Measurements from ENCODE around the gene WRNIP1. TPM values are rescaled to one million over a fixed set of nuclear protein-coding genes. Genes with fewer than 3 reads are reported as not detected.
A peak's percentile ranks its signal among the peaks of the same experiment; 100 is the strongest.

The WRNIP1 gene
- total and polyA plus RNA-seq, 10 of the 15 experiments (the other 5 are each of a cell fraction or from before 2014, with no cell fraction given): 9.3 to 30.5 (median 24.3) TPM

DNA sequence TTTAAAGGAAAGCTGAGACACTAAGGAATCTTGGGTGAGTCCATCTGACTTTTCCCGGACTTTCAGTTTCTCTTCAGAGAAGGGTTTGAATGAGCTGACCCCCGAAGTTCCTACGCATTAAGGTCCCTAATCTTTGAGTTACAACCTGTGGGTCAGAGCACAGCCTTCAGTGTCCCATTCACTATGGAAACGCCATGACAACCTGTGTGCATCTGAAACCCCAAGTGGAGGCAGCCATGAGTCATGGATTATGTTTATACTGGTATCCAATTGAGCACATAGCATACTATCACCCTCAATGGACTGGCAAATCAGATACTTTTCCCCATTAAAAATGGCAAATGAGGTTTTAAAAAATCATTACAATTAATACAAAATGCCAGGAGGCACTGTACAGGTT is 25.9 kb upstream of the WRNIP1 start:
- FAIRE-seq: no peak
- peak; percentile 54; the same call in 2 of the 3 replicates for ATAC-seq

More for the DNA sequence above, 25.9 kb upstream of the WRNIP1 start:
- no peaks in the 10 kb centered on the region for H4K20me1 ChIP-seq (ENCODE audit: control insufficient read depth, insufficient read depth)
- H3K27ac ChIP-seq (ENCODE audit: control insufficient read depth, insufficient read depth): no peak overlapping the region
- no peaks in the 10 kb centered on the region for H3K36me3 ChIP-seq (ENCODE audit: control insufficient read depth in 2 of 2, insufficient read depth in 2 of 2, low read length in 1 of 2)
- no peak overlapping the region for H3K4me2 ChIP-seq (ENCODE audit: control insufficient read depth, insufficient read depth)
- no peak overlapping the region for H3K4me3 ChIP-seq
- H3K4me1 ChIP-seq (ENCODE audit: control insufficient read depth, insufficient read depth, low read length): 0 out of 2 replicates have a peak, but pooled peaks cover 2% of the 10 kb centered on the region
- in situ Hi-C loops (cut with MboI): no loop called here
- peaks cover 3 to 6% of the 10 kb centered on the region in 2 experiments; a peak in 2 of 4 replicates for H3K27me3 ChIP-seq (replicated peaks in 1 of 2; ENCODE audit: control insufficient read depth in 2 of 2, insufficient read depth in 2 of 2, low read length in 1 of 2)
- no peak overlapping the region for H2AFZ ChIP-seq (ENCODE audit: control insufficient read depth, low read depth, low read length)
- POLR2A ChIA-PET: no interaction called here
- BruUV-seq (replicated peaks): no TSS peak
- TF ChIP-seq CEBPB (IDR thresholded peaks at IDR 0.05; ENCODE audit: borderline replicate concordance in 1 of 2, low read depth in 2 of 2, low read length in 2 of 2): no peak
- TF ChIP-seq, protein P1, sequence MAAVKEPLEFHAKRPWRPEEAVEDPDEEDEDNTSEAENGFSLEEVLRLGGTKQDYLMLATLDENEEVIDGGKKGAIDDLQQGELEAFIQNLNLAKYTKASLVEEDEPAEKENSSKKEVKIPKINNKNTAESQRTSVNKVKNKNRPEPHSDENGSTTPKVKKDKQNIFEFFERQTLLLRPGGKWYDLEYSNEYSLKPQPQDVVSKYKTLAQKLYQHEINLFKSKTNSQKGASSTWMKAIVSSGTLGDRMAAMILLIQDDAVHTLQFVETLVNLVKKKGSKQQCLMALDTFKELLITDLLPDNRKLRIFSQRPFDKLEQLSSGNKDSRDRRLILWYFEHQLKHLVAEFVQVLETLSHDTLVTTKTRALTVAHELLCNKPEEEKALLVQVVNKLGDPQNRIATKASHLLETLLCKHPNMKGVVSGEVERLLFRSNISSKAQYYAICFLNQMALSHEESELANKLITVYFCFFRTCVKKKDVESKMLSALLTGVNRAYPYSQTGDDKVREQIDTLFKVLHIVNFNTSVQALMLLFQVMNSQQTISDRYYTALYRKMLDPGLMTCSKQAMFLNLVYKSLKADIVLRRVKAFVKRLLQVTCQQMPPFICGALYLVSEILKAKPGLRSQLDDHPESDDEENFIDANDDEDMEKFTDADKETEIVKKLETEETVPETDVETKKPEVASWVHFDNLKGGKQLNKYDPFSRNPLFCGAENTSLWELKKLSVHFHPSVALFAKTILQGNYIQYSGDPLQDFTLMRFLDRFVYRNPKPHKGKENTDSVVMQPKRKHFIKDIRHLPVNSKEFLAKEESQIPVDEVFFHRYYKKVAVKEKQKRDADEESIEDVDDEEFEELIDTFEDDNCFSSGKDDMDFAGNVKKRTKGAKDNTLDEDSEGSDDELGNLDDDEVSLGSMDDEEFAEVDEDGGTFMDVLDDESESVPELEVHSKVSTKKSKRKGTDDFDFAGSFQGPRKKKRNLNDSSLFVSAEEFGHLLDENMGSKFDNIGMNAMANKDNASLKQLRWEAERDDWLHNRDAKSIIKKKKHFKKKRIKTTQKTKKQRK (IDR thresholded peaks at IDR 0.05; ENCODE audit: low read depth, low read length): no peak
- no peak for TF ChIP-seq BHLHE40 (IDR thresholded peaks at IDR 0.05; ENCODE audit: borderline replicate concordance in 1 of 2, low read depth in 2 of 2, low read length in 1 of 2)
- no peak for TF ChIP-seq TCF12 (IDR thresholded peaks at IDR 0.05; ENCODE audit: low read depth, low read length)
- no peak for TF ChIP-seq IKZF1 (conservative IDR thresholded peaks at IDR 0.05)
- TF ChIP-seq JUNB (IDR thresholded peaks at IDR 0.05): no peak
- no peak for TF ChIP-seq SUPT20H (IDR thresholded peaks at IDR 0.05; ENCODE audit: borderline replicate concordance, control insufficient read depth, low read depth, low read length)
- no peak for TF ChIP-seq CBFB (IDR thresholded peaks at IDR 0.05; ENCODE audit: low read depth)
- no peak for TF ChIP-seq CHD2 (IDR thresholded peaks at IDR 0.05; ENCODE audit: borderline replicate concordance, low read depth, low read length)
- no peak for TF ChIP-seq NRF1 (conservative IDR thresholded peaks at IDR 0.05; ENCODE audit: low read depth, low read length)
- TF ChIP-seq FOXK2 (IDR thresholded peaks at IDR 0.05): no peak
- TF ChIP-seq CHD1 (IDR thresholded peaks at IDR 0.05; ENCODE audit: low read depth, low read length): no peak
- no peak for TF ChIP-seq BRCA1 (IDR thresholded peaks at IDR 0.05; ENCODE audit: low read depth, low read length)
- TF ChIP-seq, protein P2, sequence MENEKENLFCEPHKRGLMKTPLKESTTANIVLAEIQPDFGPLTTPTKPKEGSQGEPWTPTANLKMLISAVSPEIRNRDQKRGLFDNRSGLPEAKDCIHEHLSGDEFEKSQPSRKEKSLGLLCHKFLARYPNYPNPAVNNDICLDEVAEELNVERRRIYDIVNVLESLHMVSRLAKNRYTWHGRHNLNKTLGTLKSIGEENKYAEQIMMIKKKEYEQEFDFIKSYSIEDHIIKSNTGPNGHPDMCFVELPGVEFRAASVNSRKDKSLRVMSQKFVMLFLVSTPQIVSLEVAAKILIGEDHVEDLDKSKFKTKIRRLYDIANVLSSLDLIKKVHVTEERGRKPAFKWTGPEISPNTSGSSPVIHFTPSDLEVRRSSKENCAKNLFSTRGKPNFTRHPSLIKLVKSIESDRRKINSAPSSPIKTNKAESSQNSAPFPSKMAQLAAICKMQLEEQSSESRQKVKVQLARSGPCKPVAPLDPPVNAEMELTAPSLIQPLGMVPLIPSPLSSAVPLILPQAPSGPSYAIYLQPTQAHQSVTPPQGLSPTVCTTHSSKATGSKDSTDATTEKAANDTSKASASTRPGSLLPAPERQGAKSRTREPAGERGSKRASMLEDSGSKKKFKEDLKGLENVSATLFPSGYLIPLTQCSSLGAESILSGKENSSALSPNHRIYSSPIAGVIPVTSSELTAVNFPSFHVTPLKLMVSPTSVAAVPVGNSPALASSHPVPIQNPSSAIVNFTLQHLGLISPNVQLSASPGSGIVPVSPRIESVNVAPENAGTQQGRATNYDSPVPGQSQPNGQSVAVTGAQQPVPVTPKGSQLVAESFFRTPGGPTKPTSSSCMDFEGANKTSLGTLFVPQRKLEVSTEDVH (IDR thresholded peaks at IDR 0.05; ENCODE audit: low read depth, partially characterized antibody): no peak
- no peak for TF ChIP-seq RAD51 (IDR thresholded peaks at IDR 0.05)
- TF ChIP-seq RCOR1 (conservative IDR thresholded peaks at IDR 0.05; ENCODE audit: low read depth, low read length): no peak
- no peak for TF ChIP-seq ZSCAN29 (IDR thresholded peaks at IDR 0.05)
- no peak for TF ChIP-seq CBX3 (IDR thresholded peaks at IDR 0.05; ENCODE audit: borderline replicate concordance, low read depth)
- no peak for TF ChIP-seq ZNF24 (IDR thresholded peaks at IDR 0.05)
- RAD21 ChIA-PET (ENCODE audit: unreplicated experiment): interaction anchor here (1.4 to 1.6 kb wide), 2 partner anchors 29 to 107 kb away, joined by 4 to 8 read pairs; no protein-coding TSS in a partner anchor
- no peaks in the 10 kb centered on the region for H3K9me3 ChIP-seq (replicated peaks; ENCODE audit: control insufficient read depth, insufficient read depth, low read length)
- SMC1A ChIA-PET (ENCODE audit: uncharacterized antibody, unreplicated experiment): interaction anchor here (1.3 to 3.2 kb wide), 4 partner anchors 11 to 250 kb away, joined by 3 to 30 read pairs (median 12); partner anchors contain the start of gene MYLK4
- intact Hi-C loops (cut with micrococcal nuclease; ENCODE audit: unreplicated experiment): no loop called here
- H3K9ac ChIP-seq (ENCODE audit: control insufficient read depth, insufficient read depth, low read length): no peak overlapping the region
- no peak for DNase-seq (ENCODE audit: low read depth, low spot score)
- no peaks in the 10 kb centered on the region for H3K79me2 ChIP-seq (ENCODE audit: control insufficient read depth, insufficient read depth, low read length)
- CTCF ChIA-PET: interaction anchor here (0.5 to 5.4 kb wide), 6 partner anchors 12 to 192 kb away, joined by 3 to 85 read pairs (median 4); partner anchors contain the start of gene MYLK4
- WGBS (ENCODE audit: insufficient coverage, insufficient replicate concordance, low lambda C conversion rate, missing lambda C conversion rate): 28% methylated on average over 4 of the region's 4 CpGs

All from GM12878 (cell line).